Lung (tissue), 12 donors: ENCODE measurements around the gene PRSS33. TPM values are rescaled to one million over a fixed set of nuclear protein-coding genes. Genes with fewer than 3 reads are reported as not detected.

Experiments
- ATAC-seq: fragments of 200-7000 bp; cut with Tn5 transposase; one replicate; pipeline ENCODE4 v1.9.1; 2020; ENCODE audit warnings: moderate number of reproducible peaks; ENCODE audit not compliant: insufficient read depth, low FRiP score
- DNase-seq, 3 donors: peaks; one replicate each; pipeline ENCODE4 v3.0.0-alpha.2; 2013 to 2017
- H3K27ac ChIP-seq, 2 donors: one replicate each; pipeline ENCODE4 v1.5.1; 2013; ENCODE audit warnings: mild to moderate bottlenecking in 2 of 2, moderate library complexity in 2 of 2, control low read depth in 1 of 2, inconsistent platforms in 1 of 2, low read depth in 1 of 2, low read length in 1 of 2
- H3K27me3 ChIP-seq, 3 donors: one replicate each; pipeline ENCODE4 v1.5.1; 2013; ENCODE audit warnings: low read length in 2 of 3; ENCODE audit not compliant: control insufficient read depth in 3 of 3, insufficient read depth in 3 of 3
- H3K36me3 ChIP-seq, 4 donors: one replicate each; pipeline ENCODE4 v1.5.1; 2013; ENCODE audit warnings: low read length in 4 of 4, mild to moderate bottlenecking in 1 of 4, moderate library complexity in 1 of 4; ENCODE audit not compliant: control insufficient read depth in 4 of 4, insufficient read depth in 4 of 4
- H3K4me1 ChIP-seq, 5 donors: one replicate each; pipeline ENCODE4 v1.5.1; 2013; ENCODE audit warnings: low read length in 5 of 5, mild to moderate bottlenecking in 2 of 5, moderate library complexity in 1 of 5; ENCODE audit not compliant: control insufficient read depth in 5 of 5, insufficient read depth in 5 of 5
- H3K4me3 ChIP-seq: one replicate; pipeline ENCODE4 v1.5.1; 2013; ENCODE audit warnings: mild to moderate bottlenecking, control low read depth, moderate library complexity
- H3K9ac ChIP-seq, 2 donors: one replicate each; pipeline ENCODE4 v1.5.1; 2013; ENCODE audit warnings: low read length in 2 of 2, control low read depth in 1 of 2; ENCODE audit not compliant: insufficient read depth in 1 of 2
- H3K9me3 ChIP-seq, 4 donors: one replicate each; pipeline ENCODE4 v1.5.1; 2013; ENCODE audit warnings: low read length in 3 of 4, mild to moderate bottlenecking in 1 of 4, moderate library complexity in 1 of 4; ENCODE audit not compliant: control insufficient read depth in 4 of 4, insufficient read depth in 3 of 4
- CTCF ChIP-seq: IDR thresholded peaks from 2 replicates; pipeline ENCODE4 v1.5.1; 2012; ENCODE audit warnings: mild to moderate bottlenecking; ENCODE audit errors: control extremely low read depth, extremely low read depth
- whole genome bisulfite sequencing, 2 donors: extraction: QIAGEN DNeasy Blood & Tissue Kit; methylation state at CpG; one replicate each; pipeline ENCODE4 v1.1.7; 2013; 5-methylcytosine and 5-hydroxymethylcytosine counted together
- polyA plus RNA-seq, 2 donors: library from polyadenylated mRNA; stranded (reverse); fragments of 200-250 nt; gene quantifications; one replicate each; pipeline ENCODE4 v1.2.1, GENCODE V29; 2013
- total RNA-seq, 2 donors: library from RNA; depleted of rRNA in 1 of 2; stranded (reverse); fragments of >200 nt in 1 of 2; gene quantifications; one replicate each; pipeline ENCODE4 v1.2.1, GENCODE V29; 2014 to 2021
- donor health status: control.
- donor health status: control.
- donor health status: Bipolar disorder and iron deficiency.
- donor health status: healthy.
- donor health status: DM: yes; HTN: yes; CAD: no.

Gene PRSS33
- total and polyA plus RNA-seq, 4 donors = 0.08 to 0.12 TPM; not detected in 2

GRCh38 chr16:2815299-2815771 lies 28.0 kb upstream of the PRSS33 start:
- Histone ChIP-seq H3K4me3 (no peak overlapping the region), H3K9ac (no peak overlapping the region), H3K9me3 (no peaks in the 10 kb centered on the region), H3K4me1 (no peaks in the 10 kb centered on the region), H3K27ac (no peak overlapping the region), H3K36me3 (no peaks in the 10 kb centered on the region), H3K27me3 (peaks cover 0 to 3% (median 0%) of the 10 kb centered on the region in 3 donors)
- TF ChIP-seq CTCF = no peak
- ATAC-seq = no peak
- no peak for DNase-seq
- WGBS, 2 donors = 77 to 86% methylated on average over 10 of the region's 10 CpGs

- Histone ChIP-seq H3K9ac (no peak overlapping the region), H3K4me3 (no peak overlapping the region), H3K27ac (no peak overlapping the region), H3K27me3 (peaks cover 0 to 3% (median 0%) of the 10 kb centered on the region in 3 donors), H3K4me1 (no peaks in the 10 kb centered on the region), H3K36me3 (no peaks in the 10 kb centered on the region), H3K9me3 (no peaks in the 10 kb centered on the region)
- WGBS, 2 donors = 81 to 84% methylated on average over 20 of the region's 20 CpGs
- DNase-seq (no peak), ATAC-seq (no peak)
- no peak for TF ChIP-seq CTCF
Observed at GRCh38 chr16:2814551-2815298, 27.4 kb upstream of the PRSS33 start.

DNA sequence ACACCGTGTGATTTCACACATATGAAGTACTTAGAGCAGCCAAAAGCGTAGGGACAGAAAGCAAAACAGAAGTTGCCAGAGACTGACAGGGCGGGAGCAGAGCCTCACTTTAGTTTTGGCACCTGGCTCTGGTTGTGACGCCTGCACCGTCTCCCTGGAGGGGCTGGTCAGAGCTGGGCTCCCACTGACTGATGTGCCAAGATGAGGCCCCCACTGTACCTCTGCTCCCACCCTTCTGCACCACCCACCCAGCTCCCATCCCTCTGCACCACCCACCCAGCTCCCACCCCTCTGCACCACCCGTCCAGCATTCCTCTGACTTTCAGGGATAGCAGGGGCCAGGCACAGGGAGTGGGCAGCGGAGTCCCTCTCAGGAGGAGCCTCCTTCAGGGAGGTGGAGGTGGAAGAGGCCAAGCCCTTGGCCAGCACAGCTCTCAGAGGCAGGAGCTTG lies 26.4 kb upstream of the PRSS33 start:
- TF ChIP-seq CTCF = no peak
- H3K4me1 ChIP-seq = no peaks in the 10 kb centered on the region
- DNase-seq = no peak
- ATAC-seq = no peak
- no peaks in the 10 kb centered on the region for H3K36me3 ChIP-seq
- H3K9me3 ChIP-seq = no peaks in the 10 kb centered on the region
- WGBS, 2 donors = 60 to 62% methylated on average over 7 of the region's 7 CpGs
- no peak overlapping the region for H3K9ac ChIP-seq
- H3K27ac ChIP-seq = no peak overlapping the region
- no peak overlapping the region for H3K4me3 ChIP-seq
- H3K27me3 ChIP-seq = peaks cover 0 to 7% (median 0%) of the 10 kb centered on the region in 3 donors
